ENCODE measurements around the gene GPATCH8. TPM values are rescaled to one million over a fixed set of nuclear protein-coding genes. Genes with fewer than 3 reads are reported as not detected.

Gene GPATCH8
- polyA plus RNA-seq, 1 donor (not counting 4 experiments of a cell fraction or from before 2014, with no cell fraction given), result 15.1 TPM

GRCh38 chr17:44416558-44417289 lies 86.5 kb downstream of the GPATCH8 start:
- H3K9me1 ChIP-seq (ENCODE audit: control insufficient read depth, extremely low read depth, insufficient read depth, low read length), result no peaks in the 10 kb centered on the region
- H3K79me2 ChIP-seq (ENCODE audit: control insufficient read depth, insufficient read depth, low read length), result no peaks in the 10 kb centered on the region
- no peaks in the 10 kb centered on the region for H3K36me3 ChIP-seq (ENCODE audit: control insufficient read depth in 2 of 2, extremely low read depth in 1 of 2, insufficient read depth in 2 of 2, low read length in 2 of 2)
- H3K27ac ChIP-seq (ENCODE audit: control insufficient read depth, insufficient read depth, low read length), result peak overlapping the region; percentile 74
- DNase-seq (ENCODE audit: low read depth, low spot score), result no peak
- peaks cover 10% of the 10 kb centered on the region for H3K4me1 ChIP-seq (ENCODE audit: control insufficient read depth, extremely low read depth, insufficient read depth, low read length)
- no peaks in the 10 kb centered on the region for H4K20me1 ChIP-seq (ENCODE audit: control insufficient read depth, extremely low read depth, insufficient read depth, low read length)
- TF ChIP-seq EZH2 (IDR thresholded peaks at IDR 0.05; ENCODE audit: low read length) (no peak), CTCF (optimal IDR thresholded peaks at IDR 0.05 in 1 of 3, IDR thresholded peaks at IDR 0.05 in 1 of 3, conservative IDR thresholded peaks at IDR 0.05 in 1 of 3; ENCODE audit: extremely low read depth in 1 of 3, insufficient read depth in 2 of 3, low read length in 3 of 3) (no peak)
- FAIRE-seq, result no peak
- no peak overlapping the region for H2AFZ ChIP-seq (ENCODE audit: control insufficient read depth, low read length)
- dilution Hi-C loops (cut with MboI; ENCODE audit: extremely low pct_ligation_motif_present, low sequenced_read_pairs), result no loop called here
- H3K27me3 ChIP-seq (ENCODE audit: control insufficient read depth, extremely low read depth, insufficient read depth, low read length), result no peaks in the 10 kb centered on the region
- H3K4me3 ChIP-seq (ENCODE audit: control insufficient read depth in 2 of 3, extremely low read depth in 1 of 3, insufficient read depth in 2 of 3, low read depth in 1 of 3, low read length in 3 of 3), result no peak overlapping the region
- H3K4me2 ChIP-seq (ENCODE audit: control insufficient read depth, extremely low read depth, insufficient read depth, low read depth, low read length), result no peak overlapping the region
- H3K9me3 ChIP-seq (ENCODE audit: control insufficient read depth, low read depth, low read length), result no peaks in the 10 kb centered on the region
- peak overlapping the region; percentile 36 for H3K9ac ChIP-seq (ENCODE audit: control insufficient read depth, extremely low read depth, insufficient read depth, low read length)

GRCh38 chr17:44414394-44415155 lies 88.6 kb downstream of the GPATCH8 start:
- H2AFZ ChIP-seq (ENCODE audit: control insufficient read depth, low read length), result no peak overlapping the region
- no peaks in the 10 kb centered on the region for H3K27me3 ChIP-seq (ENCODE audit: control insufficient read depth, extremely low read depth, insufficient read depth, low read length)
- no peak for FAIRE-seq
- no peaks in the 10 kb centered on the region for H3K36me3 ChIP-seq (ENCODE audit: control insufficient read depth in 2 of 2, extremely low read depth in 1 of 2, insufficient read depth in 2 of 2, low read length in 2 of 2)
- no peaks in the 10 kb centered on the region for H3K79me2 ChIP-seq (ENCODE audit: control insufficient read depth, insufficient read depth, low read length)
- no peak for TF ChIP-seq EZH2 (IDR thresholded peaks at IDR 0.05; ENCODE audit: low read length)
- TF ChIP-seq CTCF (optimal IDR thresholded peaks at IDR 0.05 in 1 of 3, IDR thresholded peaks at IDR 0.05 in 1 of 3, conservative IDR thresholded peaks at IDR 0.05 in 1 of 3; ENCODE audit: extremely low read depth in 1 of 3, insufficient read depth in 2 of 3, low read length in 3 of 3), result no peak
- no peaks in the 10 kb centered on the region for H3K9me1 ChIP-seq (ENCODE audit: control insufficient read depth, extremely low read depth, insufficient read depth, low read length)
- DNase-seq (ENCODE audit: low read depth, low spot score), result no peak
- no peak overlapping the region for H3K4me3 ChIP-seq (ENCODE audit: control insufficient read depth in 2 of 3, extremely low read depth in 1 of 3, insufficient read depth in 2 of 3, low read depth in 1 of 3, low read length in 3 of 3)
- no peak overlapping the region for H3K27ac ChIP-seq (ENCODE audit: control insufficient read depth, insufficient read depth, low read length)
- no peaks in the 10 kb centered on the region for H4K20me1 ChIP-seq (ENCODE audit: control insufficient read depth, extremely low read depth, insufficient read depth, low read length)
- no peak overlapping the region for H3K4me2 ChIP-seq (ENCODE audit: control insufficient read depth, extremely low read depth, insufficient read depth, low read depth, low read length)
- dilution Hi-C loops (cut with MboI; ENCODE audit: extremely low pct_ligation_motif_present, low sequenced_read_pairs), result no loop called here
- peaks cover 10% of the 10 kb centered on the region for H3K4me1 ChIP-seq (ENCODE audit: control insufficient read depth, extremely low read depth, insufficient read depth, low read length)
- H3K9me3 ChIP-seq (ENCODE audit: control insufficient read depth, low read depth, low read length), result no peaks in the 10 kb centered on the region
- no peak overlapping the region for H3K9ac ChIP-seq (ENCODE audit: control insufficient read depth, extremely low read depth, insufficient read depth, low read length)

All from keratinocyte (primary cell).